Ovary (tissue), 3 donors: Measurements from ENCODE around the gene CCT5.

ENCODE experiments used
- EP300 ChIP-seq: sonication (generic); formaldehyde crosslinking; IDR thresholded peaks from one replicate; pipeline ENCODE4 v1.6.1; 2017; ENCODE audit warnings: antibody characterized with exemption
- POLR2A ChIP-seq: fragments of 450-650 bp; IDR thresholded peaks from one replicate; pipeline ENCODE4 v1.6.1; 2017; ENCODE audit warnings: antibody characterized with exemption, mild to moderate bottlenecking, moderate library complexity
- TF ChIP-seq, protein P1 (sequence below), 3 donors: fragments of 450-650 bp in 2 of 3; fragments of 200-600 bp in 1 of 3; IDR thresholded peaks; one replicate each; pipeline versions ENCODE4 v1.5.1 to v1.8.0; 2016 to 2022; ENCODE audit warnings: antibody characterized with exemption in 3 of 3, mild to moderate bottlenecking in 1 of 3
- donor health status: DM: no; HTN: no; CAD: no.

DNA sequence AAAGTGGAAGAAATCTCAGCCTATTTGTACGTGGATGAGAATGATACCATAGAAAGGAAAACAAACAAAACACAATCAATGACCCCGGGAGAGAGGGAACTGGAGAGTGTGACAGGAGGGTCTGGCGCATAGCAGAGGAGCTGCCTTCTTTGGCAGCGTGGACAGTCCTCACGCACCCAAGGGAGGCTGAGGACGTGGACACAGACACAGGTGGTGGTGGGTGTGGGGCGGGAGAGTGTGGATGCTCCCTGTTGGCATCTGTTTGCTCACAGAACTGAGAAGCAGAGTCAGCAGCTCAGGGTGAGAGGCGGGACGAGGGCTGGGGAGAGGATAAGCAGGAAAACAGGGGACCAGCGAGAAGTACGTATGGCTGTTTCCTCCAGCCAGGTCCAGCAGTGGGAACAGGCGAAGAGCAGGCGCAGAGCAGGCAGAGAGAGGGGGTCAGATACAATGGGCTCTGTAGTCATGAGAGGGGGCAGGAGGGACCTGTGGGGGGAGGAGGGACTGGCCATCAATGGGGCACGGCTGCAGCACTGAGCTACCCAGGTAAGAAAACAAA lies 47.6 kb downstream of the CCT5 start:
- TF ChIP-seq, protein P1, sequence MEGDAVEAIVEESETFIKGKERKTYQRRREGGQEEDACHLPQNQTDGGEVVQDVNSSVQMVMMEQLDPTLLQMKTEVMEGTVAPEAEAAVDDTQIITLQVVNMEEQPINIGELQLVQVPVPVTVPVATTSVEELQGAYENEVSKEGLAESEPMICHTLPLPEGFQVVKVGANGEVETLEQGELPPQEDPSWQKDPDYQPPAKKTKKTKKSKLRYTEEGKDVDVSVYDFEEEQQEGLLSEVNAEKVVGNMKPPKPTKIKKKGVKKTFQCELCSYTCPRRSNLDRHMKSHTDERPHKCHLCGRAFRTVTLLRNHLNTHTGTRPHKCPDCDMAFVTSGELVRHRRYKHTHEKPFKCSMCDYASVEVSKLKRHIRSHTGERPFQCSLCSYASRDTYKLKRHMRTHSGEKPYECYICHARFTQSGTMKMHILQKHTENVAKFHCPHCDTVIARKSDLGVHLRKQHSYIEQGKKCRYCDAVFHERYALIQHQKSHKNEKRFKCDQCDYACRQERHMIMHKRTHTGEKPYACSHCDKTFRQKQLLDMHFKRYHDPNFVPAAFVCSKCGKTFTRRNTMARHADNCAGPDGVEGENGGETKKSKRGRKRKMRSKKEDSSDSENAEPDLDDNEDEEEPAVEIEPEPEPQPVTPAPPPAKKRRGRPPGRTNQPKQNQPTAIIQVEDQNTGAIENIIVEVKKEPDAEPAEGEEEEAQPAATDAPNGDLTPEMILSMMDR (IDR thresholded peaks at IDR 0.05), result no peak
- TF ChIP-seq EP300 (no peak), POLR2A (no peak)
